ENCODE data around the gene GAS2L1. TPM values are rescaled to one million over a fixed set of nuclear protein-coding genes. Genes with fewer than 3 reads are reported as not detected.

GAS2L1 gene
- total RNA-seq, 1 experiment from 2014 or later: 22.7 TPM

- H3K4me1 ChIP-seq (ENCODE audit: insufficient read depth, low read length, poor library complexity, severe bottlenecking): peaks cover 55% of the 10 kb centered on the region
- DNase-seq (ENCODE audit: low spot score): no peak
- peaks cover 70% of the 10 kb centered on the region for H3K36me3 ChIP-seq (ENCODE audit: insufficient read depth, low read length, poor library complexity, severe bottlenecking)
- CTCF ChIA-PET: no interaction called here
- no peaks in the 10 kb centered on the region for H3K27me3 ChIP-seq (replicated peaks; ENCODE audit: insufficient read depth, low read depth, low read length, poor library complexity)
- no peak overlapping the region for H3K27ac ChIP-seq (ENCODE audit: low read depth, low read length, poor library complexity, severe bottlenecking)
- intact Hi-C loops (cut with micrococcal nuclease; ENCODE audit: unreplicated experiment): no loop called here
- H3K4me3 ChIP-seq (ENCODE audit: low read depth, low read length, poor library complexity, severe bottlenecking): peak overlapping the region; percentile 81
- POLR2A ChIA-PET (ENCODE audit: low non-redundant PET): interaction anchor here (0.7 kb wide), 1 partner anchor 1333 kb away, joined by 3 read pairs; no protein-coding TSS in a partner anchor
- no TSS peak for BruUV-seq (replicated peaks)
- TF ChIP-seq, protein P1, sequence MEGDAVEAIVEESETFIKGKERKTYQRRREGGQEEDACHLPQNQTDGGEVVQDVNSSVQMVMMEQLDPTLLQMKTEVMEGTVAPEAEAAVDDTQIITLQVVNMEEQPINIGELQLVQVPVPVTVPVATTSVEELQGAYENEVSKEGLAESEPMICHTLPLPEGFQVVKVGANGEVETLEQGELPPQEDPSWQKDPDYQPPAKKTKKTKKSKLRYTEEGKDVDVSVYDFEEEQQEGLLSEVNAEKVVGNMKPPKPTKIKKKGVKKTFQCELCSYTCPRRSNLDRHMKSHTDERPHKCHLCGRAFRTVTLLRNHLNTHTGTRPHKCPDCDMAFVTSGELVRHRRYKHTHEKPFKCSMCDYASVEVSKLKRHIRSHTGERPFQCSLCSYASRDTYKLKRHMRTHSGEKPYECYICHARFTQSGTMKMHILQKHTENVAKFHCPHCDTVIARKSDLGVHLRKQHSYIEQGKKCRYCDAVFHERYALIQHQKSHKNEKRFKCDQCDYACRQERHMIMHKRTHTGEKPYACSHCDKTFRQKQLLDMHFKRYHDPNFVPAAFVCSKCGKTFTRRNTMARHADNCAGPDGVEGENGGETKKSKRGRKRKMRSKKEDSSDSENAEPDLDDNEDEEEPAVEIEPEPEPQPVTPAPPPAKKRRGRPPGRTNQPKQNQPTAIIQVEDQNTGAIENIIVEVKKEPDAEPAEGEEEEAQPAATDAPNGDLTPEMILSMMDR (conservative IDR thresholded peaks at IDR 0.05; ENCODE audit: low read depth, low read length): no peak
- TF ChIP-seq EZH2 (IDR thresholded peaks at IDR 0.05; ENCODE audit: borderline replicate concordance, low read depth, low read length, poor library complexity, severe bottlenecking): no peak
- no peaks in the 10 kb centered on the region for H3K9me3 ChIP-seq (ENCODE audit: low read depth, low read length, poor library complexity, severe bottlenecking)
Observed at GRCh38 chr22:29270475-29271271, 35.8 kb upstream of the GAS2L1 start.

- Histone ChIP-seq H3K4me1 (ENCODE audit: insufficient read depth, low read length, poor library complexity, severe bottlenecking) (peaks cover 48% of the 10 kb centered on the region), H3K36me3 (ENCODE audit: insufficient read depth, low read length, poor library complexity, severe bottlenecking) (peaks cover 83% of the 10 kb centered on the region), H3K4me3 (ENCODE audit: low read depth, low read length, poor library complexity, severe bottlenecking) (no peak overlapping the region), H3K9me3 (ENCODE audit: low read depth, low read length, poor library complexity, severe bottlenecking) (no peaks in the 10 kb centered on the region), H3K27ac (ENCODE audit: low read depth, low read length, poor library complexity, severe bottlenecking) (peak overlapping the region; percentile 15), H3K27me3 (replicated peaks; ENCODE audit: insufficient read depth, low read depth, low read length, poor library complexity) (no peaks in the 10 kb centered on the region)
- ChIA-PET POLR2A (ENCODE audit: low non-redundant PET) (no interaction called here), CTCF (no interaction called here)
- DNase-seq (ENCODE audit: low spot score): no peak
- no TSS peak for BruUV-seq (replicated peaks)
- TF ChIP-seq, protein P1 (conservative IDR thresholded peaks at IDR 0.05; ENCODE audit: low read depth, low read length): no peak
- no peak for TF ChIP-seq EZH2 (IDR thresholded peaks at IDR 0.05; ENCODE audit: borderline replicate concordance, low read depth, low read length, poor library complexity, severe bottlenecking)
- intact Hi-C loops (cut with micrococcal nuclease; ENCODE audit: unreplicated experiment): no loop called here
Observed at GRCh38 chr22:29272624-29273023, 33.8 kb upstream of the GAS2L1 start.

DNA sequence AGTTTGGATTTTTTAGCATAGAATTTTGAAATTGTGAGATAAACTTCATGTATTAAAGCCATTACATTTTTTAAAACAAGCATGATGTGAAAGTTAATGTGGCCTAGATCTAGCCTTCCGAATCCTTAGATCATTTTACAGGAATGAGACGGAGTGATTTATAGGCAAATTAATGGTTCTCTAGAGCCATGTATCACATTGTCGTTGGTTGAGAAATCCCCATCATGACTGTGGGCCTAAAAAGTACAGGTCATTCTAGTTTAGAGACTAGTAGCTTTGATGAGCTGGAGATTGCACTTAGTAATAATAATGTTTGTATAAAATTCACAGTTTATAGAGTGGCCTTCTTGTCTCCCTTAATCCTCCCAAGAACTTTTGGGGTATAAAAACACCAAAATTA lies 31.3 kb upstream of the GAS2L1 start:
- intact Hi-C loops (cut with micrococcal nuclease; ENCODE audit: unreplicated experiment): no loop called here
- H3K36me3 ChIP-seq (ENCODE audit: insufficient read depth, low read length, poor library complexity, severe bottlenecking): peaks cover 99% of the 10 kb centered on the region
- no peak for DNase-seq (ENCODE audit: low spot score)
- no peaks in the 10 kb centered on the region for H3K9me3 ChIP-seq (ENCODE audit: low read depth, low read length, poor library complexity, severe bottlenecking)
- H3K27ac ChIP-seq (ENCODE audit: low read depth, low read length, poor library complexity, severe bottlenecking): no peak overlapping the region
- CTCF ChIA-PET: no interaction called here
- POLR2A ChIA-PET (ENCODE audit: low non-redundant PET): no interaction called here
- H3K4me3 ChIP-seq (ENCODE audit: low read depth, low read length, poor library complexity, severe bottlenecking): no peak overlapping the region
- no TSS peak for BruUV-seq (replicated peaks)
- TF ChIP-seq EZH2 (IDR thresholded peaks at IDR 0.05; ENCODE audit: borderline replicate concordance, low read depth, low read length, poor library complexity, severe bottlenecking): no peak
- TF ChIP-seq, protein P1 (conservative IDR thresholded peaks at IDR 0.05; ENCODE audit: low read depth, low read length): no peak
- no peaks in the 10 kb centered on the region for H3K27me3 ChIP-seq (replicated peaks; ENCODE audit: insufficient read depth, low read depth, low read length, poor library complexity)
- peaks cover 40% of the 10 kb centered on the region for H3K4me1 ChIP-seq (ENCODE audit: insufficient read depth, low read length, poor library complexity, severe bottlenecking)

Measured in A673 (cell line).